Activated CD4-positive, alpha-beta T cell treated with anti-CD3 and anti-CD28 coated beads, Interleukin-2, amount 50 U/mL, for 1 hour (primary cell): ENCODE data around the gene PTTG1IP.
"Not testable (repeated sequence)": the region's sequence is repeated elsewhere in the genome, so short reads cannot be mapped to it uniquely, and the experiment has no call there.

ENCODE experiments used
- DNase-seq: peaks from one replicate; pipeline ENCODE4 v3.0.0-alpha.2; 2020

The PTTG1IP gene

GRCh38 chr21:44842721-44843445 lies 30.6 kb downstream of the PTTG1IP start:
- no peak for DNase-seq

GRCh38 chr21:44842087-44842486 lies 31.4 kb downstream of the PTTG1IP start:
- DNase-seq, result no peak

DNA sequence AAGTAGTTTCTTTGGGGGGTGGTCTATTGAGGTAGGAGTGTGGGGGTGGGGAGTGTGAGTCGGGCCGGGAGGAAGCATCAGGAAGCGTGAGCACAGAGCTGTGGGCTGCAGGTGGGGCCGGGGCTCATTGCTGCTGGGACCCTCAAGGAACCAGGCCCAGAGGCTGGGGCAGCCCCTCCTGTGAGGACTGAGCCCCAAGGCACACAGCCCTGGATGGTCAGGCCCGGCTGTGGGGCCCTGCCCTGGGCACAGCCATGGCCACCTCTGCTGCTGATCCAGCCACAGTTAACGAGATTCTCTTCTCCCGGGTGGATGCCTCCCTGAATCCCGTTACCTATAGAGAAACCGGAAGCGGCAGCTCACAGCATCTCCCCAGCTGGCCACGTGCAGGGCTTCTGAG lies 32.7 kb downstream of the PTTG1IP start:
- DNase-seq, result no peak

DNA sequence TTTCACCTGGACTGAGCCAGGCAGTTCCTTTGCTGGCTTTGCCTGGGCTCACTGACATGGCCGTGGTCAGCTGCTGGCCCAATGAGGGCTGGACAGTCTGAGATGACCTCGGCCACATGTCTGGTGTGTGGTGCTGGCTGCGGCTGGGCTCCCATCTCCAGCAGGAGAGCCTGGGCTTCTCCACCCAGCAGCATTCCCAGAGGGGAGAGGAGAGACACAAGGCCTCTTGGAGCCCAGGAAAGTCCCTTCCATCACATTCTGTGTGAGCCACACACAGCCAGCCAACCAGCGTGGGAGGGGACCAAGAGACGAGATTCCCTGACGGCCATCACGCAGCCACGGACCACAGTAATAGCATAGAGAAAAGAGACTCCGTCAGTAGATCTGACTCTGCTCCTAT lies 34.5 kb downstream of the PTTG1IP start:
- no peak for DNase-seq

GRCh38 chr21:44838039-44838895 lies 35.2 kb downstream of the PTTG1IP start:
- DNase-seq, result no peak

- no peak for DNase-seq
Measured at GRCh38 chr21:44837537-44837936, 36.0 kb downstream of the PTTG1IP start.

GRCh38 chr21:44836666-44837471 lies 36.6 kb downstream of the PTTG1IP start:
- no peak for DNase-seq

GRCh38 chr21:44836349-44836665 lies 37.2 kb downstream of the PTTG1IP start:
- DNase-seq, result no peak

- DNase-seq, result no peak
Measured at GRCh38 chr21:44835647-44835973, 37.9 kb downstream of the PTTG1IP start.

GRCh38 chr21:44834951-44835646 lies 38.4 kb downstream of the PTTG1IP start:
- DNase-seq, result no peak

DNA sequence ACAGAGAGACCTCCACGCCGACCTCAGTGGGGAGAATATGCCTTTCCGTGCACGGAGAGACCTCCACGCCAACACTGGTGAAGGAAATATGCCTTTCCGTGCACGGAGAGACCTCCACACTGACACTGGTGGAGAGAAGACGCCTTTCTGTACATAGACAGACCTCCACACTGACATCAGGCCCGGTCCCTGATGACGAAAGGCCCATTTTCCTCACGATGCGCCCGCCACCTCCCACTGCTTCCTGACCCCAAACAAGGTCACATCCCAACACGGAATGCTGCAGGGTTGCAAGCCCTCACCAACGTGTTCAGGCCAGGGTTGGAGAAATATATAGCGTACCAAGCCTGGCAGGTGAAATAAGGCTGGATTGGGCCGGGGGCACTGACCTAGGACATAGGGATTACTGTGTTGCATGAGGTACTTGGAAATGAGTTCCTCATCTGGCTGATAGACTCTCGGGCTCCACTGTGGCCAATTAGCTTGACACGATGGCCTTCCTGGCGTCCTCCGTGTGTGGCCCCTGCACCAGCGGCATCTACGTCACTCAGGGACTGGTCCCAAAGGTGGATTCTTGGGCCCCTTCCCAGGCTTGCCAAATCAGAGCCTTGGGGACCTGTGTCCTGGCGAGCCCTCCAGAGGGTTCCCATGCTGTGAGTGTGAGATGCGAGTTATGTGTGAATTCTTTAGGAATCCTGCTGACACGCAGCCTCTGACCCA lies 39.1 kb downstream of the PTTG1IP start:
- no peak for DNase-seq

GRCh38 chr21:44833663-44834062 lies 39.8 kb downstream of the PTTG1IP start:
- DNase-seq, result no peak

- not testable (repeated sequence) for DNase-seq
Measured at GRCh38 chr21:44832516-44833255, 40.8 kb downstream of the PTTG1IP start.

- no peak for DNase-seq
Measured at GRCh38 chr21:44831227-44831860, 42.1 kb downstream of the PTTG1IP start.

GRCh38 chr21:44829507-44830092 lies 43.9 kb downstream of the PTTG1IP start:
- no peak for DNase-seq

DNA sequence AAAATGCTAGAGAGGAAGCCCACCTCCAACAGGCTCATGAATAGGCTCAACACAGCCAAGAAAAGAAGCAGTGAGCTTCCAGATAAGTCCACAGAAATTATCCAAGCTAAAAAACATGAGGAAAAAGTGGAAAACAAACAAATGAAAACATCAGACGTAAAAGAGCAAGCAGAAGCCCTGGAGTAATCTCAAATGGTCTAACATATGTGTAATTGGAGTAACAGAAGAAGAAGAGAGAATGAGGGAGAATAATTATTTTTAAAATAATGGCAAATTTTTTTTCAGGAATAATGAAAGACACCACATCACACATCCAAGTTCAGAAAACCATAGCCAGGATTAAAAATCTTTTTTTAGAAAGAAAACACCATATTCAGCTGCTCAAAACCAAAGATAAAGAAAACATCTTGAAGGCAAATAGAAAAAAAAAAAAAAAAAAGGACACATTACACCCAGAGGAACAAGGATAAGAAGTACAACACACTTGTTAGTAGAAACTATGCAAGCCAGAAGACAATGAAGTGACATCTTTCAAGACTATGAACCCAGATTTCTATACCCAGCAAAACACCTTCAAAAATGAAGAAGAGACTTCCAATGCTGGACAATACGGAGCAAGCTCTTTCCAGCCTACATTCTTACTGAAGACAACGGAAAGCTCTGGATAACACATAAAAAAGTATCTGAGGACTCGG lies 45.0 kb downstream of the PTTG1IP start:
- no peak for DNase-seq

GRCh38 chr21:44823179-44823660 lies 50.3 kb downstream of the PTTG1IP start:
- DNase-seq, result no peak

GRCh38 chr21:44822484-44823178 lies 50.9 kb downstream of the PTTG1IP start:
- DNase-seq, result no peak

DNA sequence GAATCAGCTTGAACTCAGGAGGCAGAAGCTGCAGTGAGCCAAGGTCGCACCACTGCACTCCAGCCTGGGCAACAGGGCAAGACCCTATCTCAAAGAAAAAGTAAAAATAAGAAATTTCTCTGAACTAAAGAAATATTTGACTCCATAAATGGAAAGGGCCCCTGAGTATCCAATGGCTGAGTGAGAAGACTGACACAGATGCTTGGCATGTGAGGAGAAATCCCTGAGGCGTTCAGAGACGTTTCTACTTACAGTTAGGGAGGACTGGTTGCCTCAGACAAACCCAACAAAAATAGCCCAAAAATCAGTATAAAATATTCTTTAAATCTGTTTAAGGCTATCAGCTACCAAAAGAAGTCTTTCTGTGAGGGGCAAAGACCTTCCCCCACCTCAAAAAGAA lies 52.6 kb downstream of the PTTG1IP start:
- no peak for DNase-seq
